ENCODE measurements around the gene TTC39B.

TTC39B gene

DNA sequence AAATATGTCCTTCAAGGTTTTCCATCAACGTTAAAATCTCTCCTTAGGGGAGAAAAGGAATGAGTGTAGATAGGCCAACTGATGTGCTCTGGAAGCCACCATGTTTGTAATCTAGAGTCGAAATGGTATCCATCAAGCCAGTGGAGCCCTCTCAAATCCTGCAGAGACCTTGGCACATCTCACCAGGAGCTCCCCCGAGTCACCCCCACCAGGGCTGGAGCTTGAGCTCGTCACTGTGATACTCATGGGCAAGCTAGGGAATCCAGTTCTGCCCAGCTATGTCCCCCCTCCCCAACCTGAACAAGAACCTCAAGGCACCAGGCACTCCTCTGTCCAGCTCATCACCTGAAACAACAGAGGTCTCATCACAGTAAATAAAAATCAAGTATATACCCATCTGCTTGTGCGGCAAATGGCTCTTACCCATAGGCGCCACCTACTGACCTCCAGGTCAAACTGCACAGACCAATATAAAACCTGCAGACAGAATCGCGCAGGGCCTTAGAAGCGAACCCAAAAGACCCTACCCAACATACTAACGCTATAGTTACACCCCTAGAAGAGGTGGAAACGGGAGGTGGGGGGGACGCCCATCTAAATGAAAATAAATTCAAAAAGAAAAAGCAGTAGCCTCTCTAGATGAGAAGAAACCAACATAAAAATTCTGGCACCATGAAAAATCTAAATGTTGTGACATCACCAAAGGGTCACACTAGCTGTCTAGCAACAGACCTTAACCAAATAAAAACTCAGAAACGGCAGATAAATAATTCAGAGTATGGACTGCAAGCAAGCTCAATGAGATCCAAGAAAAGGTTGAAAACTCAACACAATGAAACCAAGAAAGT is 75.0 kb downstream of the TTC39B start:
- TF ChIP-seq, protein P1, sequence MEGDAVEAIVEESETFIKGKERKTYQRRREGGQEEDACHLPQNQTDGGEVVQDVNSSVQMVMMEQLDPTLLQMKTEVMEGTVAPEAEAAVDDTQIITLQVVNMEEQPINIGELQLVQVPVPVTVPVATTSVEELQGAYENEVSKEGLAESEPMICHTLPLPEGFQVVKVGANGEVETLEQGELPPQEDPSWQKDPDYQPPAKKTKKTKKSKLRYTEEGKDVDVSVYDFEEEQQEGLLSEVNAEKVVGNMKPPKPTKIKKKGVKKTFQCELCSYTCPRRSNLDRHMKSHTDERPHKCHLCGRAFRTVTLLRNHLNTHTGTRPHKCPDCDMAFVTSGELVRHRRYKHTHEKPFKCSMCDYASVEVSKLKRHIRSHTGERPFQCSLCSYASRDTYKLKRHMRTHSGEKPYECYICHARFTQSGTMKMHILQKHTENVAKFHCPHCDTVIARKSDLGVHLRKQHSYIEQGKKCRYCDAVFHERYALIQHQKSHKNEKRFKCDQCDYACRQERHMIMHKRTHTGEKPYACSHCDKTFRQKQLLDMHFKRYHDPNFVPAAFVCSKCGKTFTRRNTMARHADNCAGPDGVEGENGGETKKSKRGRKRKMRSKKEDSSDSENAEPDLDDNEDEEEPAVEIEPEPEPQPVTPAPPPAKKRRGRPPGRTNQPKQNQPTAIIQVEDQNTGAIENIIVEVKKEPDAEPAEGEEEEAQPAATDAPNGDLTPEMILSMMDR (IDR thresholded peaks at IDR 0.05; ENCODE audit: insufficient read depth, low read depth, low read length, missing control alignments) = peak; percentile 60
- H3K4me3 ChIP-seq (ENCODE audit: low read depth, low read length) = no peak overlapping the region
- peak; percentile 47 for DNase-seq (ENCODE audit: low read depth)

DNA sequence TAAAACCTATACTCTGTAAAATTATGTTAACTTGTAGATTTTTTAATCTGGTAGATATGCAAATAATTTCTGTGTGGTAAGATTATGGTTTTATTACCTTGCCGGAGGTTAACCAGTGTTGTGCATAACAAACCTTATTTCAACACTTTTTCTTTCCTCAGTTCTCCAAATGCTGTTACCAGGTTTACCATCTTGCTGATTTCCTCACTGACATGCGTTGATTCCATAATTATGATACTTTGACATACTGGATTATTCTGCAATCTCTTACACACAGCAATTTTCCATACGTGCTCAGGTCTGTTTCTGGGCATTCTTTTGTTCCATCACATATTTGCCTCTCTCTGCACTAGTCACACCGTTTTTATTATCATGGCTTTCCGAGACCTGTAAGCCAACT is 77.6 kb downstream of the TTC39B start:
- no peak for DNase-seq (ENCODE audit: low read depth)
- TF ChIP-seq, protein P1 (IDR thresholded peaks at IDR 0.05; ENCODE audit: insufficient read depth, low read depth, low read length, missing control alignments) = no peak
- H3K4me3 ChIP-seq (ENCODE audit: low read depth, low read length) = no peak overlapping the region

DNA sequence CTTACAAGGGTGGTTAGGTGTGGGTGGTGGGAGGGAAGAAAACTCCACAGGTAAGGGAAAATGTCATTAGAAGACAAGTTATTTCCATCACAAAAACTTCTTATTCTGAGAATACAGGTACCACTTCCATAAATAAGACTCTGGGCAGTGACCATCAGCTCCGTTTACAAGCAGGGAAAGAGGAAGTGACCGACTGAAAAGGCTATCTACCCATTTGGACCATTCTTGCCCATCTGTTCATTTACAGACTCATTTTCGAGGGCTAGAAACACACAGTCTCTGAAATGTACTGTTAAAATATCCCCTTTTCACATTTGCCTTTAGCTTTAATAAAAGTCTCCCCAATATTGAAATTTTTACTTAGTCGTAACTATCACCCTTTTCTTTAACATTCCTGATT is 79.5 kb downstream of the TTC39B start:
- no peak overlapping the region for H3K4me3 ChIP-seq (ENCODE audit: low read depth, low read length)
- no peak for DNase-seq (ENCODE audit: low read depth)
- TF ChIP-seq, protein P1 (IDR thresholded peaks at IDR 0.05; ENCODE audit: insufficient read depth, low read depth, low read length, missing control alignments) = no peak

DNA sequence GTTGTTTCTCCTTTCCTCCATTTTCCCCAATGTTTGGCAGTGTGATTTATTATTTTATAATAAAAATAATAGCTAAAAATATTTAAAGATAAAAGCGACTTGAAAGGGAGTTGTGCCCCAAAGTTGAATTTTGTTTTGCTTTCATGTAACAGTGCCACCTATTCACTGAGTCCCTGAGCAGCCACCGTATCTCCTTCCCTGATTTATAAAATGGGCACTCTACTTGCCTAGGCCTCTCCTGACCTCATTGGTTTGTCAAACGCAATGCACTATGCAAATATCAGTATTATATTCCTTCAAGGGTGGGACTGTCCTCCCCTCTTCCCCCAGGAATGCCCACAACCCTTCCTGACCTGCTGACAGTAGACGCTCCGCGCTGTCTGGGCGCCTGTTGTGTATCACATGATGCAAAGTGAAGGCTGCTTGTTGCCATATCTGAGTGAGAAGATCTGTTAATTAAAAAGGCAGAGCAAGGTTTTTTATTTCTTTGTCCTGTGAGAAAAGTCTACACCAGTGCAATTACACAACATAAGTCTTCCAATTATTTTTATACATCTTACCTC is 81.4 kb downstream of the TTC39B start:
- TF ChIP-seq, protein P1 (IDR thresholded peaks at IDR 0.05; ENCODE audit: insufficient read depth, low read depth, low read length, missing control alignments) = no peak
- DNase-seq (ENCODE audit: low read depth) = no peak
- H3K4me3 ChIP-seq (ENCODE audit: low read depth, low read length) = no peak overlapping the region

DNA sequence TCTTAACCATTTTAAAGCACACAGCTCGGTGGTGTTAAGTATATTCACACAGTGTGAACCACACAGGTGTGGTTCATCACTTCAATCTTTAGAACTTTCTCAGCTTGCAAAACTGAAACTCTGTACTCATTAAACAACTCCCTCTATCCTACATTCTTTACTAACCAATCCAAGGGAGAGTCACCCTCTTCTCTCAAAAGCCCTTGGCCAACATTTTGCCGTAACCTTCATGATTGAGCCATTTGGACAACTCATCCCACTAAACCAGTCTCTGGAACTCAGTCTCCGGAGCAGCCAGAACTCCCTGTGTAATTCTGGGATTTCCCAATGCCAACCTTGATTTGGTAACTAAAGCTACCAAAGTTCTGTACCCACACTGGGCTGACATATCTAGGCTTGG is 84.7 kb downstream of the TTC39B start:
- no peak overlapping the region for H3K4me3 ChIP-seq (ENCODE audit: low read depth, low read length)
- no peak for DNase-seq (ENCODE audit: low read depth)
- TF ChIP-seq, protein P1 (IDR thresholded peaks at IDR 0.05; ENCODE audit: insufficient read depth, low read depth, low read length, missing control alignments) = no peak

DNA sequence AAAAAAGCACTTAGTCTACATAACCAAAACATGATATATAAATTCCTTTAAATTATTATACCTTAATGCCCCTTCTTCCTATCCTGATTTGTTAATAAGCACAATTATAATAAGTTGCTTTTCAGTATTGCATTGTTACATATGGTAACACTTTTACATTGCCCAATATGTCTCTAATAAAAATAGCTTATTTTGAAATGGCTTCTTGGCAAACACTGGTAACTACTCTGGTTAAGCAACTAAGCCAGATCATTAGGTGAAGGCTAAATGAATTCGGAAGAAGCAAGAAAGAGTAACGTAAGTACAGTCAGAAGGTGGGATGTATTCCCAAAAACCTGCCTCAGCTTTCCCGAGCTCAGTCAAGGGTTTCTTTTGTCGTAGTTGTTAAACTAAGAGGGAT is 85.3 kb downstream of the TTC39B start:
- TF ChIP-seq, protein P1 (IDR thresholded peaks at IDR 0.05; ENCODE audit: insufficient read depth, low read depth, low read length, missing control alignments) = no peak
- DNase-seq (ENCODE audit: low read depth) = no peak
- no peak overlapping the region for H3K4me3 ChIP-seq (ENCODE audit: low read depth, low read length)
